K562 (cell line): ENCODE data around the gene ACSF2. TPM values are rescaled to one million over a fixed set of nuclear protein-coding genes. Genes with fewer than 3 reads are reported as not detected.

ENCODE experiments used
- ARHGAP35 ChIP-seq: fragments of 450-650 bp; IDR thresholded peaks from 2 replicates; pipeline ENCODE4 v1.6.1; 2018; ENCODE audit not compliant: partially characterized antibody
- ARID4B ChIP-seq: sonication (generic); formaldehyde crosslinking; IDR thresholded peaks from 2 replicates; pipeline ENCODE4 v1.8.0; 2022; ENCODE audit warnings: mild to moderate bottlenecking, missing genetic modification reagents
- HDAC1 ChIP-seq, 2 experiments: fragments of 450-650 bp; IDR thresholded peaks; 2 replicates each; pipeline ENCODE4 v1.6.1; 2016 to 2017; ENCODE audit warnings: inconsistent platforms in 1 of 2, mild to moderate bottlenecking in 1 of 2, moderate library complexity in 1 of 2
- JUN ChIP-seq, 2 experiments: sonication (generic) in 1 of 2; formaldehyde crosslinking in 1 of 2; IDR thresholded peaks; 2 replicates each; pipeline versions ENCODE4 v1.6.1 to v1.8.0; 2012 to 2022; ENCODE audit warnings: borderline replicate concordance in 2 of 2, mild to moderate bottlenecking in 2 of 2, improper control_type of control experiment in 1 of 2, low read depth in 1 of 2, low read length in 1 of 2, missing genetic modification reagents in 1 of 2
- MGA ChIP-seq: fragments of 450-650 bp; IDR thresholded peaks from 2 replicates; pipeline ENCODE4 v1.6.1; 2016; ENCODE audit warnings: mild to moderate bottlenecking, moderate library complexity
- NFE2L1 ChIP-seq: fragments of 450-650 bp; IDR thresholded peaks from 2 replicates; pipeline ENCODE4 v1.6.1; 2016; ENCODE audit warnings: missing genetic modification characterization, low read depth, mild to moderate bottlenecking, missing compliant biosample characterization, moderate library complexity, borderline replicate concordance
- SP2 ChIP-seq: IDR thresholded peaks from 2 replicates; pipeline ENCODE4 v1.6.1; 2011; ENCODE audit warnings: mild to moderate bottlenecking, low read depth, low read length, moderate library complexity; ENCODE audit not compliant: poor library complexity, severe bottlenecking; ENCODE audit errors: extremely low read depth
- USF2 ChIP-seq: sonication (generic); formaldehyde crosslinking; IDR thresholded peaks from 2 replicates; pipeline ENCODE4 v1.5.0; 2020; ENCODE audit warnings: missing genetic modification reagents
- polyA plus RNA-seq, 8 experiments: library from polyadenylated mRNA; depleted of rRNA in 4 of 8; stranded (reverse) in 5 of 8; unstranded in 3 of 8; fragments of >200 nt; fragmentation: Nextera tagmentation in 2 of 8; fragmentation: Illumina TruSeq in 1 of 8; extraction: Ambion mirVana in 2 of 8; extraction: Trizol in 1 of 8; gene quantifications; 2 replicates each; pipeline versions ENCODE4 v1.2.1 to v1.2.3, GENCODE V29; 2011 to 2014; ENCODE audit warnings: inconsistent platforms in 1 of 8, missing spikeins in 1 of 8
- total RNA-seq, 7 experiments: library from RNA; depleted of rRNA in 6 of 7; stranded (reverse); fragments of >200 nt in 6 of 7; fragmentation: Illumina TruSeq in 2 of 7; extraction: Trizol in 2 of 7; gene quantifications; 2 replicates each; pipeline versions ENCODE4 v1.2.1 to v1.2.3, GENCODE V29; 2011 to 2021; ENCODE audit warnings: low replicate concordance in 1 of 7

ACSF2 gene
- total and polyA plus RNA-seq, 9 of the 15 experiments (the other 6 are each of a cell fraction or from before 2014, with no cell fraction given): 0.89 to 6.1 (median 3.5) TPM

- TF ChIP-seq ARID4B (CRISPR knock-in tag) (no peak), SP2 (no peak), NFE2L1 (no peak), JUN (IDR thresholded peaks at IDR 0.05; ENCODE audit: borderline replicate concordance, low read depth, low read length) (no peak), JUN (CRISPR knock-in tag; IDR thresholded peaks at IDR 0.05; ENCODE audit: borderline replicate concordance) (no peak), MGA (no peak), ARHGAP35 (no peak), USF2 (CRISPR knock-in tag) (no peak), HDAC1 (IDR thresholded peaks at IDR 0.05) (no peak)
These were observed 6.2 kb downstream of the ACSF2 start (continued) for GRCh38 chr17:50432125-50432762.
